HepG2 (cell line): ENCODE results near the gene ATP9A. TPM values are rescaled to one million over a fixed set of nuclear protein-coding genes. Genes with fewer than 3 reads are reported as not detected.

Experiments
- FOXA3 ChIP-seq: IDR thresholded peaks from 2 replicates; pipeline ENCODE4 v1.6.1; 2016; ENCODE audit warnings: missing genetic modification reagents, missing compliant biosample characterization
- RFXANK ChIP-seq: IDR thresholded peaks from 2 replicates; pipeline ENCODE4 v1.6.1; 2016
- SKI ChIP-seq: fragments of 450-650 bp; IDR thresholded peaks from one replicate; pipeline ENCODE4 v1.6.1; 2018; ENCODE audit warnings: mild to moderate bottlenecking; ENCODE audit not compliant: partially characterized antibody
- SOX6 ChIP-seq, 2 experiments: fragments of 450-650 bp in 1 of 2; sonication (generic) in 1 of 2; formaldehyde crosslinking in 1 of 2; IDR thresholded peaks; 2 replicates each; pipeline versions ENCODE4 v1.4.0 to v1.6.1; 2017 to 2020; ENCODE audit warnings: antibody characterized with exemption in 1 of 2, mild to moderate bottlenecking in 1 of 2, missing genetic modification reagents in 1 of 2
- U2AF1 ChIP-seq: fragments of 200-400 bp; formaldehyde crosslinking; optimal IDR thresholded peaks from 2 replicates; pipeline ENCODE3; 2017; ENCODE audit warnings: mild to moderate bottlenecking, low read depth, low read length
- ZNF350 ChIP-seq: sonication (generic); formaldehyde crosslinking; IDR thresholded peaks from 2 replicates; pipeline ENCODE4 v1.4.0; 2020; ENCODE audit warnings: mild to moderate bottlenecking, low read depth, missing genetic modification reagents, borderline replicate concordance
- polyA plus RNA-seq, 8 experiments: library from polyadenylated mRNA; depleted of rRNA in 3 of 8; stranded (reverse) in 7 of 8; unstranded in 1 of 8; fragments of >200 nt; fragmentation: Illumina TruSeq in 4 of 8; extraction: Trizol in 4 of 8; gene quantifications; 2 replicates each; pipeline versions ENCODE4 v1.2.1 to v1.2.3, GENCODE V29; 2011 to 2016; ENCODE audit warnings: low read depth in 4 of 8, missing spikeins in 1 of 8, mixed read lengths in 1 of 8; ENCODE audit not compliant: insufficient read depth in 1 of 8
- total RNA-seq, 5 experiments: library from RNA; depleted of rRNA; stranded (reverse); fragments of >200 nt; fragmentation: Illumina TruSeq; extraction: Trizol; gene quantifications; 2 replicates each; pipeline ENCODE4 v1.2.3, GENCODE V29; 2016; ENCODE audit warnings: low read depth in 1 of 5
- TF ChIP-seq, protein P1 (sequence below), 2 experiments: fragments of 450-650 bp in 1 of 2; sonication (generic) in 1 of 2; formaldehyde crosslinking in 1 of 2; IDR thresholded peaks; 2 replicates each; pipeline versions ENCODE4 v1.6.1 to v1.8.0; 2016 to 2022; ENCODE audit warnings: antibody characterized with exemption in 1 of 2, mild to moderate bottlenecking in 1 of 2, missing genetic modification reagents in 1 of 2
- TF ChIP-seq, protein P2 (sequence below): sonication (generic); formaldehyde crosslinking; IDR thresholded peaks from 2 replicates; pipeline ENCODE4 v1.8.1; 2023; ENCODE audit warnings: mild to moderate bottlenecking, moderate library complexity, missing genetic modification reagents
- TF ChIP-seq, protein P3 (sequence below): sonication (generic); formaldehyde crosslinking; IDR thresholded peaks from 2 replicates; pipeline ENCODE4 v1.4.0; 2020; ENCODE audit warnings: missing genetic modification reagents, low read depth, mild to moderate bottlenecking, borderline replicate concordance
- TF ChIP-seq, protein P4 (sequence below): sonication (generic); formaldehyde crosslinking; IDR thresholded peaks from 2 replicates; pipeline ENCODE4 v1.8.1; 2023; ENCODE audit warnings: mild to moderate bottlenecking, missing genetic modification reagents, borderline replicate concordance
- TF ChIP-seq, protein P5 (sequence below): sonication (generic); formaldehyde crosslinking; IDR thresholded peaks from 2 replicates; pipeline ENCODE4 v1.4.0; 2020; ENCODE audit warnings: missing genetic modification reagents, borderline replicate concordance

The ATP9A gene
- total and polyA plus RNA-seq, 2 of the 13 experiments (the other 11 are each of a cell fraction or from before 2014, with no cell fraction given) = 11.8 to 18.5 TPM

DNA sequence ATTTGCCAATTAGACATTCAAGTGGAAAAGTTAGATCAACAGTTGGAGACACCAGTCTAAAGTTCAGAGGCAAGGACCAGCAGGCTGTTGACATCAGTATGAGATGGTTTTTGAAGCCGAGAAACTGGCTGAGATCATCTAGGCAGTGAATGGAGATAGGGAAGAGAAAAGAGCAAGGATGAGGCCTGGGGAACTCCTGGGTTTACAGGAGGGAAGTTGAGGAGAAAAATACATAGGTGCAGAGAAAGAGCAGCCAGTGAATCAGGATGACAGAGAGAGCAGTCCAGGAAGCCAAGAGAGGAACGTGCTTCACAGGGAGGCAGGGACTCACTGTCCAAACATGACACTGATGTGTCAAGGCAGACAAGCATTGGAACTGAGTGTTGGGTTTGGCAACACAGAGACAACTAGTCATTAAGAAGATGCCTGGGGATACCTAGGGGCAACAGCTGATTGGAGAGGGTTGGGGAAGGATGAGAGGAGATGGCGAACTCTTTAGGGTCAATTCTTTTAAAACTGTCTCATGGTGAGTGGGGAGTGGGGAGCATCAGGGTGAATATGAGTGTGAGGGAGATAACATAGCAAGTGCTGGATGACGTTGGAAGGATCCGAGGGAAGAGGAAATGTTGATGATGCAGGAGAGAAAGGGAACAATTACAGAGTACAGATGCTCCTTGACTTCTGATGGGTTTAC, 47.3 kb upstream of the ATP9A start (continued):
- TF ChIP-seq, protein P1, sequence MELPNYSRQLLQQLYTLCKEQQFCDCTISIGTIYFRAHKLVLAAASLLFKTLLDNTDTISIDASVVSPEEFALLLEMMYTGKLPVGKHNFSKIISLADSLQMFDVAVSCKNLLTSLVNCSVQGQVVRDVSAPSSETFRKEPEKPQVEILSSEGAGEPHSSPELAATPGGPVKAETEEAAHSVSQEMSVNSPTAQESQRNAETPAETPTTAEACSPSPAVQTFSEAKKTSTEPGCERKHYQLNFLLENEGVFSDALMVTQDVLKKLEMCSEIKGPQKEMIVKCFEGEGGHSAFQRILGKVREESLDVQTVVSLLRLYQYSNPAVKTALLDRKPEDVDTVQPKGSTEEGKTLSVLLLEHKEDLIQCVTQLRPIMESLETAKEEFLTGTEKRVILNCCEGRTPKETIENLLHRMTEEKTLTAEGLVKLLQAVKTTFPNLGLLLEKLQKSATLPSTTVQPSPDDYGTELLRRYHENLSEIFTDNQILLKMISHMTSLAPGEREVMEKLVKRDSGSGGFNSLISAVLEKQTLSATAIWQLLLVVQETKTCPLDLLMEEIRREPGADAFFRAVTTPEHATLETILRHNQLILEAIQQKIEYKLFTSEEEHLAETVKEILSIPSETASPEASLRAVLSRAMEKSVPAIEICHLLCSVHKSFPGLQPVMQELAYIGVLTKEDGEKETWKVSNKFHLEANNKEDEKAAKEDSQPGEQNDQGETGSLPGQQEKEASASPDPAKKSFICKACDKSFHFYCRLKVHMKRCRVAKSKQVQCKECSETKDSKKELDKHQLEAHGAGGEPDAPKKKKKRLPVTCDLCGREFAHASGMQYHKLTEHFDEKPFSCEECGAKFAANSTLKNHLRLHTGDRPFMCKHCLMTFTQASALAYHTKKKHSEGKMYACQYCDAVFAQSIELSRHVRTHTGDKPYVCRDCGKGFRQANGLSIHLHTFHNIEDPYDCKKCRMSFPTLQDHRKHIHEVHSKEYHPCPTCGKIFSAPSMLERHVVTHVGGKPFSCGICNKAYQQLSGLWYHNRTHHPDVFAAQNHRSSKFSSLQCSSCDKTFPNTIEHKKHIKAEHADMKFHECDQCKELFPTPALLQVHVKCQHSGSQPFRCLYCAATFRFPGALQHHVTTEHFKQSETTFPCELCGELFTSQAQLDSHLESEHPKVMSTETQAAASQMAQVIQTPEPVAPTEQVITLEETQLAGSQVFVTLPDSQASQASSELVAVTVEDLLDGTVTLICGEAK (IDR thresholded peaks at IDR 0.05) = no peak
- TF ChIP-seq, protein P1 (CRISPR knock-in tag; IDR thresholded peaks at IDR 0.05) = no peak
- TF ChIP-seq SOX6 (IDR thresholded peaks at IDR 0.05) (no peak), SOX6 (CRISPR knock-in tag; IDR thresholded peaks at IDR 0.05) (peak; percentile 45), RFXANK (no peak), SKI (no peak), FOXA3 (CRISPR knock-in tag) (peak; percentile 81), U2AF1 (no peak), ZNF350 (CRISPR knock-in tag) (no peak)
- TF ChIP-seq, protein P2, sequence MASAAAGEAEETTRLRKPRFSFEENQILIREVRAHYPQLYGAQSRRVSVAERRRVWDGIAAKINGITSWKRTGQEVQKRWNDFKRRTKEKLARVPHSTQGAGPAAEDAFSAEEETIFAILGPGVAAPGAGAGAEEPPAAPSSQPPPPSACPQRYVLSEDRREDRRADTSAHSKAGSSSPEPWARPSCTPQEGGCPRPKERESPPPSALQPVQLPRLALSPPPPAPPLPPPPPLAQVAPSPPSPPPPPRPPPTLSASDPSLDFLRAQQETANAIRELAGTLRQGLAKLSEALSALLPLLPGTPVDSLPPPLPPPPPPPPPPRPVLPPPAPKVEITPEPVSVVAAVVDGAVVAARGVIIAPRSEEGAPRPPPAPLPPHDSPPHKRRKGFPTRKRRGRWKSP (CRISPR knock-in tag) = no peak
- TF ChIP-seq, protein P3, sequence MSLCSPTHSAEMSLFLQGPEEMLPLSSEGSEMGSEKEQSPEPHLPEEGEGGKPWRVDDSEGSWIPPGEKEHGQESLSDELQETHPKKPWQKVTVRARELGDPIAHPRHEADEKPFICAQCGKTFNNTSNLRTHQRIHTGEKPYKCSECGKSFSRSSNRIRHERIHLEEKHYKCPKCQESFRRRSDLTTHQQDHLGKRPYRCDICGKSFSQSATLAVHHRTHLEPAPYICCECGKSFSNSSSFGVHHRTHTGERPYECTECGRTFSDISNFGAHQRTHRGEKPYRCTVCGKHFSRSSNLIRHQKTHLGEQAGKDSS (CRISPR knock-in tag) = 0 out of 2 replicates have a peak, but pooled peaks have one; percentile 62
- TF ChIP-seq, protein P4, sequence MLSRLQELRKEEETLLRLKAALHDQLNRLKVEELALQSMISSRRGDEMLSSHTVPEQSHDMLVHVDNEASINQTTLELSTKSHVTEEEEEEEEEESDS (CRISPR knock-in tag) = no peak
- TF ChIP-seq, protein P5, sequence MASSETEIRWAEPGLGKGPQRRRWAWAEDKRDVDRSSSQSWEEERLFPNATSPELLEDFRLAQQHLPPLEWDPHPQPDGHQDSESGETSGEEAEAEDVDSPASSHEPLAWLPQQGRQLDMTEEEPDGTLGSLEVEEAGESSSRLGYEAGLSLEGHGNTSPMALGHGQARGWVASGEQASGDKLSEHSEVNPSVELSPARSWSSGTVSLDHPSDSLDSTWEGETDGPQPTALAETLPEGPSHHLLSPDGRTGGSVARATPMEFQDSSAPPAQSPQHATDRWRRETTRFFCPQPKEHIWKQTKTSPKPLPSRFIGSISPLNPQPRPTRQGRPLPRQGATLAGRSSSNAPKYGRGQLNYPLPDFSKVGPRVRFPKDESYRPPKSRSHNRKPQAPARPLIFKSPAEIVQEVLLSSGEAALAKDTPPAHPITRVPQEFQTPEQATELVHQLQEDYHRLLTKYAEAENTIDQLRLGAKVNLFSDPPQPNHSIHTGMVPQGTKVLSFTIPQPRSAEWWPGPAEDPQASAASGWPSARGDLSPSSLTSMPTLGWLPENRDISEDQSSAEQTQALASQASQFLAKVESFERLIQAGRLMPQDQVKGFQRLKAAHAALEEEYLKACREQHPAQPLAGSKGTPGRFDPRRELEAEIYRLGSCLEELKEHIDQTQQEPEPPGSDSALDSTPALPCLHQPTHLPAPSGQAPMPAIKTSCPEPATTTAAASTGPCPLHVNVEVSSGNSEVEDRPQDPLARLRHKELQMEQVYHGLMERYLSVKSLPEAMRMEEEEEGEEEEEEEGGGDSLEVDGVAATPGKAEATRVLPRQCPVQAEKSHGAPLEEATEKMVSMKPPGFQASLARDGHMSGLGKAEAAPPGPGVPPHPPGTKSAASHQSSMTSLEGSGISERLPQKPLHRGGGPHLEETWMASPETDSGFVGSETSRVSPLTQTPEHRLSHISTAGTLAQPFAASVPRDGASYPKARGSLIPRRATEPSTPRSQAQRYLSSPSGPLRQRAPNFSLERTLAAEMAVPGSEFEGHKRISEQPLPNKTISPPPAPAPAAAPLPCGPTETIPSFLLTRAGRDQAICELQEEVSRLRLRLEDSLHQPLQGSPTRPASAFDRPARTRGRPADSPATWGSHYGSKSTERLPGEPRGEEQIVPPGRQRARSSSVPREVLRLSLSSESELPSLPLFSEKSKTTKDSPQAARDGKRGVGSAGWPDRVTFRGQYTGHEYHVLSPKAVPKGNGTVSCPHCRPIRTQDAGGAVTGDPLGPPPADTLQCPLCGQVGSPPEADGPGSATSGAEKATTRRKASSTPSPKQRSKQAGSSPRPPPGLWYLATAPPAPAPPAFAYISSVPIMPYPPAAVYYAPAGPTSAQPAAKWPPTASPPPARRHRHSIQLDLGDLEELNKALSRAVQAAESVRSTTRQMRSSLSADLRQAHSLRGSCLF = no peak
